Neuronal stem cell (in vitro differentiated cells): ENCODE data around the gene ZFR2. TPM values are rescaled to one million over a fixed set of nuclear protein-coding genes. Genes with fewer than 3 reads are reported as not detected.
A peak's percentile ranks its signal among the peaks of the same experiment; 100 is the strongest.

ENCODE experiments used
- DNase-seq: peaks from one replicate; pipeline ENCODE4 v3.0.0-alpha.2; 2013; ENCODE audit warnings: low spot score
- H2AFZ ChIP-seq: one replicate; pipeline ENCODE4 v1.6.1; 2013; ENCODE audit warnings: mild to moderate bottlenecking, low read length, inconsistent platforms
- H2AK5ac ChIP-seq: 2 replicates; pipeline ENCODE4 v1.6.1; 2013; ENCODE audit warnings: low read depth, mild to moderate bottlenecking, inconsistent platforms, low read length, moderate library complexity, mixed read lengths
- H2BK120ac ChIP-seq: 2 replicates; pipeline ENCODE4 v1.6.1; 2013; ENCODE audit warnings: low read depth, mild to moderate bottlenecking, inconsistent platforms, low read length, moderate library complexity, mixed read lengths
- H2BK12ac ChIP-seq: one replicate; pipeline ENCODE4 v1.6.1; 2013; ENCODE audit warnings: low read length, inconsistent platforms
- H2BK15ac ChIP-seq: 2 replicates; pipeline ENCODE4 v1.6.1; 2013; ENCODE audit warnings: mild to moderate bottlenecking, low read length, inconsistent platforms, mixed read lengths
- H2BK5ac ChIP-seq: one replicate; pipeline ENCODE4 v1.6.1; 2013; ENCODE audit warnings: inconsistent platforms, mild to moderate bottlenecking, low read length, moderate library complexity
- H3K14ac ChIP-seq: one replicate; pipeline ENCODE4 v1.6.1; 2013; ENCODE audit warnings: low read length, inconsistent platforms
- H3K18ac ChIP-seq: 2 replicates; pipeline ENCODE4 v1.6.1; 2013; ENCODE audit warnings: low read length, inconsistent platforms
- H3K23ac ChIP-seq: 2 replicates; pipeline ENCODE4 v1.6.1; 2013; ENCODE audit warnings: low read depth, mild to moderate bottlenecking, mixed read lengths, low read length, inconsistent platforms; ENCODE audit not compliant: poor library complexity
- H3K27ac ChIP-seq: replicated peaks from 3 replicates; pipeline ENCODE4 v1.5.1; 2013; ENCODE audit warnings: low read length, inconsistent platforms
- H3K27me3 ChIP-seq, 3 experiments: 2 replicates each; pipeline ENCODE4 v1.6.1; 2013; ENCODE audit warnings: low read length in 3 of 3, mild to moderate bottlenecking in 2 of 3, inconsistent platforms in 1 of 3, low read depth in 1 of 3, mixed read lengths in 1 of 3, moderate library complexity in 1 of 3; ENCODE audit not compliant: control insufficient read depth in 3 of 3, insufficient read depth in 3 of 3
- H3K36me3 ChIP-seq, 2 donors: replicated peaks in 1 of 2; 2 replicates each; pipeline ENCODE4 v1.6.1; 2013; ENCODE audit warnings: low read length in 2 of 2; ENCODE audit not compliant: control insufficient read depth in 2 of 2, insufficient read depth in 2 of 2
- H3K4ac ChIP-seq: 2 replicates; pipeline ENCODE4 v1.6.1; 2013; ENCODE audit warnings: inconsistent platforms, mild to moderate bottlenecking, low read length, moderate library complexity
- H3K4me1 ChIP-seq, 2 donors: 1 replicate in 1 of 2; 2 replicates in 1 of 2; pipeline ENCODE4 v1.6.1; 2013; ENCODE audit warnings: low read length in 2 of 2, low read depth in 1 of 2; ENCODE audit not compliant: control insufficient read depth in 2 of 2, insufficient read depth in 1 of 2
- H3K4me2 ChIP-seq: one replicate; pipeline ENCODE4 v1.6.1; 2013; ENCODE audit warnings: mild to moderate bottlenecking, low read length, inconsistent platforms; ENCODE audit not compliant: insufficient read depth, poor library complexity, severe bottlenecking
- H3K4me3 ChIP-seq, 2 donors: 2 replicates each; pipeline ENCODE4 v1.5.1; 2013; ENCODE audit warnings: low read length in 2 of 2, mild to moderate bottlenecking in 2 of 2, inconsistent platforms in 1 of 2, moderate library complexity in 1 of 2
- H3K79me1 ChIP-seq: one replicate; pipeline ENCODE4 v1.6.1; 2013; ENCODE audit warnings: low read depth, mild to moderate bottlenecking, inconsistent platforms, low read length, moderate library complexity
- H3K9ac ChIP-seq: one replicate; pipeline ENCODE4 v1.6.1; 2013; ENCODE audit warnings: mild to moderate bottlenecking, low read depth, low read length, inconsistent platforms; ENCODE audit not compliant: poor library complexity
- H3K9me3 ChIP-seq, 2 donors: replicated peaks in 1 of 2; 2 replicates each; pipeline versions ENCODE3 to v1.6.1; 2013; ENCODE audit warnings: low read length in 2 of 2, mild to moderate bottlenecking in 2 of 2, inconsistent platforms in 1 of 2, low read depth in 1 of 2, mixed read lengths in 1 of 2, moderate library complexity in 1 of 2; ENCODE audit not compliant: control insufficient read depth in 2 of 2, insufficient read depth in 1 of 2
- H4K8ac ChIP-seq: one replicate; pipeline ENCODE4 v1.6.1; 2013; ENCODE audit warnings: low read depth, mild to moderate bottlenecking, inconsistent platforms, low read length, moderate library complexity
- H4K91ac ChIP-seq: one replicate; pipeline ENCODE4 v1.6.1; 2013; ENCODE audit warnings: low read length, low read depth, mild to moderate bottlenecking, inconsistent platforms; ENCODE audit not compliant: poor library complexity
- WGBS, 2 donors: extraction: QIAGEN DNeasy Blood & Tissue Kit; methylation state at CpG; one replicate each; pipeline ENCODE4 v1.1.7; 2013; ENCODE audit warnings: missing lambda C conversion rate in 2 of 2, mixed read lengths in 1 of 2; ENCODE audit not compliant: insufficient read length in 2 of 2, insufficient replicate concordance in 1 of 2; ENCODE audit errors: extremely low coverage in 2 of 2; 5-methylcytosine and 5-hydroxymethylcytosine counted together
- polyA plus RNA-seq, 2 experiments: library from polyadenylated mRNA; stranded (reverse); fragments of 200-250 nt; gene quantifications; one replicate each; pipeline ENCODE4 v1.2.3, GENCODE V29; 2013

Gene ZFR2
- 12.5 TPM for polyA plus RNA-seq (2013, experiment 1 of 2)
- polyA plus RNA-seq (2013, experiment 2 of 2): 13.8 TPM

DNA sequence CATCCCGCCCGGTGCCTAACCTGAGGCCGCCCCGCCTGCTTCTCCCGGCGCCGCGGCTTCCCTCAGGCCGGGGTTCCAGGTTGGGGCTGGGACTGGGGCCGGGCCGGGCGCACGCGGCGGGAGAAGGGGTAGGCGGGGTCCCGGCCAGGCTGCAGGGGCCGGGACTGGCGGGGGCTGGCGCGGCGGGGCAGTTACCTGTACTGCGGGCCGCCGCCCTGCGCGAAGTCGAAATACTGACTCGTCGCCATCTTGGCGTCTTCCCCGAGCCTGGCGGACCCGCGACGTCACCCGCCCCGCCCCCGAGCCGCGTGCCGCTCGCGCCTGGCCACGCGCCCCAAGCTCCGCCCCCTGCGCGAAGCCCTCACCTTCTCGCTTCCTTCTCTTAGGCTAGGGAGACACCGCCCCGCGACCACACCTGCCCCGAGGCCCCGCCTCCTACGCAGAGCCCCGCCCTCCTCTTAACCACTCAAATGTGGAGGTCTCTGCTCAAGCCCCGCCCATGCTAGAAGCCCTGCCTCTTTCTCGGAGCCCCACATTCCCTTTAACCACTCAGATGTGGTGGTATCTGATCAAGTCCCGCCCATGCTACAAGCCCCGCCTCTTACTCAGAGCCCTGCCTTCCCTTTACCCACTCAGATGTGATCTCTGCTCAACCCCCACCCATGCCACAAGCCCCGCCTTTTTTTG lies at the start of gene ZFR2:
TSS of gene ZFR2 (minus strand) at position 269 of the 687 bp plus-strand sequence. CDS start at position 248, 21 bp downstream.
- H2BK12ac ChIP-seq: no peak within 1 kb of the TSS
- peak within 1 kb of the TSS; percentile 89 for H2BK5ac ChIP-seq
- H3K4me1 ChIP-seq: peaks cover 0 to 11% of the 10 kb centered on the region in 2 donors
- H2BK120ac ChIP-seq: peak within 1 kb of the TSS; percentile 89
- no peak within 1 kb of the TSS for H3K23ac ChIP-seq
- H4K91ac ChIP-seq: no peak within 1 kb of the TSS
- peak within 1 kb of the TSS; percentile 49 for H3K27ac ChIP-seq
- H3K4me3 ChIP-seq: peak within 1 kb of the TSS; percentile 42 to 73
- no peak for DNase-seq
- H2AK5ac ChIP-seq: no peak within 1 kb of the TSS
- no peaks in the 10 kb centered on the region for H3K36me3 ChIP-seq
- H3K79me1 ChIP-seq: no peaks in the 10 kb centered on the region
- H4K8ac ChIP-seq: no peak within 1 kb of the TSS
- H2BK15ac ChIP-seq: peak within 1 kb of the TSS; percentile 91
- peak within 1 kb of the TSS; percentile 94 for H3K18ac ChIP-seq
- peaks cover 8% of the 10 kb centered on the region in 2 donors for H3K9me3 ChIP-seq
- no peak within 1 kb of the TSS for H3K4ac ChIP-seq
- peak within 1 kb of the TSS; percentile 90 for H2AFZ ChIP-seq
- H3K4me2 ChIP-seq: peak within 1 kb of the TSS; percentile 75
- peak within 1 kb of the TSS; percentile 90 for H3K9ac ChIP-seq
- no CpG with 5 or more reads among the region's 62 CpGs for WGBS, 2 donors
- peaks cover 0 to 23% (median 0%) of the 10 kb centered on the region in 3 experiments for H3K27me3 ChIP-seq
- no peak within 1 kb of the TSS for H3K14ac ChIP-seq

DNA sequence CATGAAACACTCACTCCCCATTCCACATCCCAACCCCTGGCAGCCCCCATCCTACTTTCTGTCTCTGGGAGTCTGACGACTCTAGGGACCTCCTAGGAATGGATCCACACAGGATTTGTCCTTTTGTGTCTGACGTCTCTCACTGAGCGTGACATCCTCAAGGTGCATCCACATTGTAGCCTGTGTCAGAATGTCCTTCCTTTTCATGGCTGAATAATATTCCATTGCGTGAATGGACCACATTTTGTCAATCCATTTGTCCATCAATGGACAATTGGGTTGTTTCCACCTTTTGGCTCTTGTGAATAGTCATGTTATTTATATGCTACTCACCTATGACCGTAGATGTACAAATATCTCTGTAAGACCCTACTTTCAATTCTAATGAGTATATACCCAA lies 47.2 kb upstream of the ZFR2 start:
- no peak for DNase-seq
- Histone ChIP-seq H2BK12ac (no peak overlapping the region), H2BK120ac (no peak overlapping the region), H3K9ac (no peak overlapping the region), H4K91ac (no peak overlapping the region), H3K18ac (no peak overlapping the region), H3K79me1 (no peaks in the 10 kb centered on the region), H3K23ac (no peak overlapping the region), H2AFZ (no peak overlapping the region), H2BK5ac (no peak overlapping the region), H3K4me3 (no peak overlapping the region), H2BK15ac (no peak overlapping the region), H3K36me3 (peaks cover 18 to 20% of the 10 kb centered on the region in 2 donors), H3K4me1 (no peaks in the 10 kb centered on the region), H3K27ac (no peak overlapping the region), H3K9me3 (peaks cover 8 to 9% of the 10 kb centered on the region in 2 donors), H3K4ac (no peak overlapping the region), H3K14ac (no peak overlapping the region), H3K4me2 (no peak overlapping the region), H3K27me3 (no peaks in the 10 kb centered on the region), H2AK5ac (no peak overlapping the region), H4K8ac (no peak overlapping the region)
- WGBS, 2 donors: no CpG with 5 or more reads among the region's 5 CpGs

DNA sequence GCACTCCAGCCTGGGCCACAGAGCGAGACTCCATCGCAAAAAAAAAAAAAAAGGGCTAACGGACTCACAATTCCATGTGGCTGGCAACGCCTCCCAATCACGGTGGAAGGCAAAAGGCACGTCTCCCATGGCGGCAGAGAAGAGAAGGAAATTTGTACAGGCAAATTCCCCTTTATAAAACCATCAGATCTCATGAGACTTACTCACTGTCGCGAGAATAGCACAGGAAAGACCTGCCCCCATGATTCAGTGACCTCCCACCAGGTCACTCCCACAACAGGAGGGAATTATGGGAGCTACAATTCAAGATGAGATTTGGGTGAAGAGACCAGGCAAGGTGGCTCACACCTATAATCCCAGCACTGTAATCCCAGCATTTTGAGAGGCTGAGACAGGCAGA lies 45.4 kb upstream of the ZFR2 start:
- Histone ChIP-seq H3K4me2 (no peak overlapping the region), H2AFZ (no peak overlapping the region), H3K9me3 (peaks cover 17 to 18% of the 10 kb centered on the region in 2 donors), H3K27ac (no peak overlapping the region), H4K8ac (no peak overlapping the region), H3K18ac (no peak overlapping the region), H3K27me3 (no peaks in the 10 kb centered on the region), H3K79me1 (no peaks in the 10 kb centered on the region), H3K23ac (no peak overlapping the region), H4K91ac (no peak overlapping the region), H2BK120ac (no peak overlapping the region), H3K9ac (no peak overlapping the region), H3K36me3 (peaks cover 22 to 25% of the 10 kb centered on the region in 2 donors), H3K14ac (no peak overlapping the region), H2BK5ac (no peak overlapping the region), H3K4me1 (no peaks in the 10 kb centered on the region), H3K4me3 (no peak overlapping the region), H2BK12ac (no peak overlapping the region), H3K4ac (no peak overlapping the region), H2BK15ac (no peak overlapping the region), H2AK5ac (no peak overlapping the region)
- no peak for DNase-seq
- WGBS, 2 donors: no CpG with 5 or more reads among the region's 9 CpGs

DNA sequence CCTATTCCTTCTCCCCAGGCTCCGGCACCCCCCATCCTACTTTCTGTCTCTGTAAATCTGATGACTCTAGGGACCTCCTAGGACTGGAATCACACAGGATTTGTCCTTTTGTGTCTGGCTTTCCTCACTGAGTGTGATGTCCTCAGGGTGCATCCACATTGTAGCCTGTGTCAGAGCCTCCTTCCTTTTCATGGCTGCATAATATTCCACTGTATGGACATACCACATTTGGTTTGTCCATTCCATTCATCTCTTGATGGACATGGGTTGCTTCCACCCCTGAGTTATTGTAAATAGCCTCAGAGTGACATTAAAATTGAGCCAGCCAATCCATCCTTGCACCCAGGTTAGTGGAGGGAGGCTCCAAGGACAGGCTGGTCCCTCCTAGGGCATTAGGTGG lies 41.3 kb upstream of the ZFR2 start:
- Histone ChIP-seq H2BK120ac (no peak overlapping the region), H3K14ac (no peak overlapping the region), H3K4me2 (no peak overlapping the region), H3K9ac (no peak overlapping the region), H3K27me3 (no peaks in the 10 kb centered on the region), H3K79me1 (no peaks in the 10 kb centered on the region), H2BK12ac (no peak overlapping the region), H3K4ac (no peak overlapping the region), H3K23ac (no peak overlapping the region), H2BK15ac (no peak overlapping the region), H3K9me3 (peaks cover 14 to 15% of the 10 kb centered on the region in 2 donors), H4K91ac (no peak overlapping the region), H4K8ac (no peak overlapping the region), H2AFZ (no peak overlapping the region), H2BK5ac (no peak overlapping the region), H3K18ac (no peak overlapping the region), H3K4me3 (no peak overlapping the region), H3K4me1 (no peaks in the 10 kb centered on the region), H3K36me3 (peaks cover 30% of the 10 kb centered on the region in 2 donors), H3K27ac (no peak overlapping the region), H2AK5ac (no peak overlapping the region)
- WGBS, 2 donors: no CpG with 5 or more reads among the region's 1 CpG
- no peak for DNase-seq
